Hematopoietic multipotent progenitor cell treated with erythropoietin and hydrocortisone succinate and interleukin-3 and kit ligand, for 8 days (in vitro differentiated cells): ENCODE measurements around the gene FADS2.

ENCODE experiments used
- DNase-seq: peaks from one replicate; pipeline ENCODE4 v3.0.0-alpha.2; 2015

Gene FADS2

GRCh38 chr11:61797263-61797944 lies 30.7 kb upstream of the FADS2 start:
- peak; percentile 89 for DNase-seq

- DNase-seq: no peak
Observed at GRCh38 chr11:61799665-61800284, 28.3 kb upstream of the FADS2 start.

- DNase-seq: peak; percentile 83
Observed at GRCh38 chr11:61800331-61801281, 27.5 kb upstream of the FADS2 start.

- DNase-seq: no peak
Observed at GRCh38 chr11:61802605-61803004, 25.5 kb upstream of the FADS2 start.

- no peak for DNase-seq
Observed at GRCh38 chr11:61803889-61804647, 24.0 kb upstream of the FADS2 start.

- no peak for DNase-seq
Observed at GRCh38 chr11:61805146-61805545, 23.0 kb upstream of the FADS2 start.

GRCh38 chr11:61806785-61807184 lies 21.3 kb upstream of the FADS2 start:
- DNase-seq: no peak

- no peak for DNase-seq
Observed at GRCh38 chr11:61810671-61811175, 17.4 kb upstream of the FADS2 start.

- no peak for DNase-seq
Observed at GRCh38 chr11:61811831-61812230, 16.3 kb upstream of the FADS2 start.

GRCh38 chr11:61812736-61813411 lies 15.2 kb upstream of the FADS2 start:
- no peak for DNase-seq

- peak; percentile 67 for DNase-seq
Observed at GRCh38 chr11:61814247-61814957, 13.7 kb upstream of the FADS2 start.

- peak; percentile 91 for DNase-seq
Observed at GRCh38 chr11:61814958-61815789, 12.9 kb upstream of the FADS2 start.

- peak; percentile 73 for DNase-seq
Observed at GRCh38 chr11:61815790-61816735, 12.0 kb upstream of the FADS2 start.

GRCh38 chr11:61816736-61817455 lies 11.2 kb upstream of the FADS2 start, which contains the start of gene FADS1:
Gene FADS1 (minus strand): TSS chr11:61817003. CDS start chr11:61816929, 74 bp downstream.
- peak; percentile 96 for DNase-seq

- no peak for DNase-seq
Observed at GRCh38 chr11:61817471-61818202, 10.5 kb upstream of the FADS2 start.

GRCh38 chr11:61820174-61820573 lies 7.9 kb upstream of the FADS2 start:
- DNase-seq: no peak

GRCh38 chr11:61826930-61827570 lies 1.1 kb upstream of the FADS2 start:
- peak; percentile 33 for DNase-seq
